ENCODE measurements around the gene CTSW. TPM values are rescaled to one million over a fixed set of nuclear protein-coding genes. Genes with fewer than 3 reads are reported as not detected.

Gene CTSW
- total RNA-seq, 2 experiments from 2014 or later: not detected

DNA sequence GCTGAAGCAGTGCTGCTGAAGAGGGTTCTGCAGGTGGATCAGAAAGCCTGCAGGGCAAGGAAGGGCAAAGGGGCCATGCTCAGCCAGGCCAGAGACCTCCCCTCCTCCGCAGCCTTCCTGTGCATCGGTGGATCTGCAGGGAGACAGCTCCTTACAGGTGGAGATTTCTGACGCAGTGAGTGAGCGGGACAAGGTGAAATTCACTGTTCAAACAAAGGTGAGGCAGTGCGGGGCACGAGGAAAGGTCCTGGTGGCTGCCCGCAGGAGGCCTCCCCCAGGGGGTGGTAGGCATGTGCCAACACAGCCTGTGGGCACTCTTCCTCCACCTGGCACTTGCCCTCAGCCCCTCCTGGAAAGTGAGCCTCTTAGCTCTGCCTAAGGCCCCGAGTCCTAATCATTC lies 30.3 kb upstream of the CTSW start:
- TF ChIP-seq EZH2phosphoT487 (IDR thresholded peaks at IDR 0.05; ENCODE audit: borderline replicate concordance, low read depth, low read length): no peak
- TF ChIP-seq, protein P1, sequence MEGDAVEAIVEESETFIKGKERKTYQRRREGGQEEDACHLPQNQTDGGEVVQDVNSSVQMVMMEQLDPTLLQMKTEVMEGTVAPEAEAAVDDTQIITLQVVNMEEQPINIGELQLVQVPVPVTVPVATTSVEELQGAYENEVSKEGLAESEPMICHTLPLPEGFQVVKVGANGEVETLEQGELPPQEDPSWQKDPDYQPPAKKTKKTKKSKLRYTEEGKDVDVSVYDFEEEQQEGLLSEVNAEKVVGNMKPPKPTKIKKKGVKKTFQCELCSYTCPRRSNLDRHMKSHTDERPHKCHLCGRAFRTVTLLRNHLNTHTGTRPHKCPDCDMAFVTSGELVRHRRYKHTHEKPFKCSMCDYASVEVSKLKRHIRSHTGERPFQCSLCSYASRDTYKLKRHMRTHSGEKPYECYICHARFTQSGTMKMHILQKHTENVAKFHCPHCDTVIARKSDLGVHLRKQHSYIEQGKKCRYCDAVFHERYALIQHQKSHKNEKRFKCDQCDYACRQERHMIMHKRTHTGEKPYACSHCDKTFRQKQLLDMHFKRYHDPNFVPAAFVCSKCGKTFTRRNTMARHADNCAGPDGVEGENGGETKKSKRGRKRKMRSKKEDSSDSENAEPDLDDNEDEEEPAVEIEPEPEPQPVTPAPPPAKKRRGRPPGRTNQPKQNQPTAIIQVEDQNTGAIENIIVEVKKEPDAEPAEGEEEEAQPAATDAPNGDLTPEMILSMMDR (conservative IDR thresholded peaks at IDR 0.05; ENCODE audit: low read length): no peak
- H3K4me1 ChIP-seq (ENCODE audit: insufficient read depth, low read length, poor library complexity, severe bottlenecking): no peaks in the 10 kb centered on the region
- no peak overlapping the region for H3K4me2 ChIP-seq (ENCODE audit: low read length)
- intact Hi-C loops (cut with micrococcal nuclease; ENCODE audit: unreplicated experiment): no loop called here
- peaks cover 37% of the 10 kb centered on the region for H3K36me3 ChIP-seq (ENCODE audit: insufficient read depth, low read length)
- no peak overlapping the region for H2AFZ ChIP-seq (ENCODE audit: low read length)
- no peak overlapping the region for H3K27ac ChIP-seq (ENCODE audit: low read depth, low read length, poor library complexity, severe bottlenecking)
- no peaks in the 10 kb centered on the region for H4K20me1 ChIP-seq (ENCODE audit: insufficient read depth, low read length)
- POLR2A ChIA-PET: no interaction called here
- H3K9me2 ChIP-seq (ENCODE audit: insufficient read depth, low read length): no peaks in the 10 kb centered on the region
- peaks cover 7% of the 10 kb centered on the region; the same call in 1 of the 2 replicates for H3K9me3 ChIP-seq (ENCODE audit: low read length)
- BruUV-seq (replicated peaks): no TSS peak
- H3K79me2 ChIP-seq (ENCODE audit: insufficient read depth, low read depth, low read length): peaks cover 3% of the 10 kb centered on the region; the same call in 1 of the 2 replicates
- H3K4me3 ChIP-seq (ENCODE audit: low read depth, low read length, poor library complexity, severe bottlenecking): no peak overlapping the region
- no peak for DNase-seq (ENCODE audit: low spot score)
- CTCF ChIA-PET (ENCODE audit: unreplicated experiment): interaction anchor here (0.5 kb wide), 1 partner anchor 39 kb away, joined by 8 read pairs; the partner anchor contains the start of gene FIBP

DNA sequence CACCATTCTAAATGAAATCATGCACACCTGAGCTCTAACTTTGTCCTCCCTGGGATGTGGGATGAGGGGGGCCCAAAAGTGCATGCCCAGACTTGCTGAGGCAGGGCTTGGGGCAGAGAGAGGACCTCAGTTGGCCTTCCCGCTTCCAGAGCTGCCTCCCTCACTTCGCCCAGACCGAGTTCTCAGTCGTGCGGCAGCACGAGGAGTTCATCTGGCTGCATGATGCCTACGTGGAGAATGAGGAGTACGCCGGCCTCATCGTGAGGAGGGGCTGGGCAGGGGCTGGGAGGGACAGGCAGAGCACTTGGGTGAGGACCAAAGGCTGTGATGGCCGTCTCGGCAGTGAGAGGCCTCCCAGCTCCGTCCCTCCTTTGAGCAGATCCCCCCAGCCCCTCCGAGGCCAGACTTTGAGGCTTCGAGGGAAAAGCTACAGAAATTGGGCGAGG lies 29.8 kb upstream of the CTSW start:
- peaks cover 7% of the 10 kb centered on the region; the same call in 1 of the 2 replicates for H3K9me3 ChIP-seq (ENCODE audit: low read length)
- H3K4me2 ChIP-seq (ENCODE audit: low read length): no peak overlapping the region
- DNase-seq (ENCODE audit: low spot score): no peak
- CTCF ChIA-PET (ENCODE audit: unreplicated experiment): no interaction called here
- intact Hi-C loops (cut with micrococcal nuclease; ENCODE audit: unreplicated experiment): no loop called here
- no peak overlapping the region for H3K4me3 ChIP-seq (ENCODE audit: low read depth, low read length, poor library complexity, severe bottlenecking)
- no peak overlapping the region for H3K27ac ChIP-seq (ENCODE audit: low read depth, low read length, poor library complexity, severe bottlenecking)
- no peak overlapping the region for H2AFZ ChIP-seq (ENCODE audit: low read length)
- H3K79me2 ChIP-seq (ENCODE audit: insufficient read depth, low read depth, low read length): peaks cover 7% of the 10 kb centered on the region; the same call in 1 of the 2 replicates
- no peaks in the 10 kb centered on the region for H3K4me1 ChIP-seq (ENCODE audit: insufficient read depth, low read length, poor library complexity, severe bottlenecking)
- BruUV-seq (replicated peaks): no TSS peak
- POLR2A ChIA-PET: no interaction called here
- TF ChIP-seq EZH2phosphoT487 (IDR thresholded peaks at IDR 0.05; ENCODE audit: borderline replicate concordance, low read depth, low read length): no peak
- TF ChIP-seq, protein P1 (conservative IDR thresholded peaks at IDR 0.05; ENCODE audit: low read length): no peak
- no peaks in the 10 kb centered on the region for H3K9me2 ChIP-seq (ENCODE audit: insufficient read depth, low read length)
- peaks cover 41% of the 10 kb centered on the region for H3K36me3 ChIP-seq (ENCODE audit: insufficient read depth, low read length)
- no peaks in the 10 kb centered on the region for H4K20me1 ChIP-seq (ENCODE audit: insufficient read depth, low read length)

- H2AFZ ChIP-seq (ENCODE audit: low read length): no peak overlapping the region
- no peak for TF ChIP-seq EZH2phosphoT487 (IDR thresholded peaks at IDR 0.05; ENCODE audit: borderline replicate concordance, low read depth, low read length)
- TF ChIP-seq, protein P1 (conservative IDR thresholded peaks at IDR 0.05; ENCODE audit: low read length): no peak
- peaks cover 48% of the 10 kb centered on the region for H3K36me3 ChIP-seq (ENCODE audit: insufficient read depth, low read length)
- H3K9me2 ChIP-seq (ENCODE audit: insufficient read depth, low read length): no peaks in the 10 kb centered on the region
- H3K79me2 ChIP-seq (ENCODE audit: insufficient read depth, low read depth, low read length): peaks cover 14% of the 10 kb centered on the region; the same call in 1 of the 2 replicates
- H3K4me3 ChIP-seq (ENCODE audit: low read depth, low read length, poor library complexity, severe bottlenecking): no peak overlapping the region
- H3K9me3 ChIP-seq (ENCODE audit: low read length): peaks cover 7% of the 10 kb centered on the region; the same call in 1 of the 2 replicates
- no peak for DNase-seq (ENCODE audit: low spot score)
- ChIA-PET POLR2A (no interaction called here), CTCF (ENCODE audit: unreplicated experiment) (no interaction called here)
- H3K4me1 ChIP-seq (ENCODE audit: insufficient read depth, low read length, poor library complexity, severe bottlenecking): no peaks in the 10 kb centered on the region
- BruUV-seq (replicated peaks): no TSS peak
- H3K27ac ChIP-seq (ENCODE audit: low read depth, low read length, poor library complexity, severe bottlenecking): no peak overlapping the region
- H3K4me2 ChIP-seq (ENCODE audit: low read length): no peak overlapping the region
- intact Hi-C loops (cut with micrococcal nuclease; ENCODE audit: unreplicated experiment): no loop called here
- H4K20me1 ChIP-seq (ENCODE audit: insufficient read depth, low read length): peaks cover 2% of the 10 kb centered on the region
Measured at GRCh38 chr11:65850217-65851082, 29.2 kb upstream of the CTSW start.
